HG03196 (cell line): ENCODE results near the gene TNIK.

Source experiments
- ATAC-seq: cut with Tn5 transposase; IDR thresholded peaks from one replicate; pipeline ENCODE4 v1.9.1; 2021; ENCODE audit not compliant: unreplicated experiment

The TNIK gene

DNA sequence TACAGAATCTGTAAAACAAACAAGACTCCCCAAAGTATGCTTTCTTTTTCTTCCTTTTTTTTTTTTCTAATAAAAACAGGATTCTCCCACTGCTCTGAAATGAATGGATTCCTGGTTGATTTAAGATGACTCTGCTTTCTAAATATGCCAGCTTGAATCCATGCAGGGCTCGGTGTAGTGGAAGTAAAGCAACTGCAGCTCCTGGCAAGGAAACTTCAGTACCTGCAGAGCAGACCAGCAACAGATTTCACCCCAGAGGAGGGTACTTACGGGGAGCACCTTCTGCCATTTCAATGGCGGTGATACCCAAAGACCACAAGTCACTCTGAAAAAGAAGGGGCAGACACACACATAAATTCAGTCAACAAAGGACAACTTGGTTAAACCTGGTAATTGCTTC, 283.1 kb downstream of the TNIK start:
- ATAC-seq, result no peak

DNA sequence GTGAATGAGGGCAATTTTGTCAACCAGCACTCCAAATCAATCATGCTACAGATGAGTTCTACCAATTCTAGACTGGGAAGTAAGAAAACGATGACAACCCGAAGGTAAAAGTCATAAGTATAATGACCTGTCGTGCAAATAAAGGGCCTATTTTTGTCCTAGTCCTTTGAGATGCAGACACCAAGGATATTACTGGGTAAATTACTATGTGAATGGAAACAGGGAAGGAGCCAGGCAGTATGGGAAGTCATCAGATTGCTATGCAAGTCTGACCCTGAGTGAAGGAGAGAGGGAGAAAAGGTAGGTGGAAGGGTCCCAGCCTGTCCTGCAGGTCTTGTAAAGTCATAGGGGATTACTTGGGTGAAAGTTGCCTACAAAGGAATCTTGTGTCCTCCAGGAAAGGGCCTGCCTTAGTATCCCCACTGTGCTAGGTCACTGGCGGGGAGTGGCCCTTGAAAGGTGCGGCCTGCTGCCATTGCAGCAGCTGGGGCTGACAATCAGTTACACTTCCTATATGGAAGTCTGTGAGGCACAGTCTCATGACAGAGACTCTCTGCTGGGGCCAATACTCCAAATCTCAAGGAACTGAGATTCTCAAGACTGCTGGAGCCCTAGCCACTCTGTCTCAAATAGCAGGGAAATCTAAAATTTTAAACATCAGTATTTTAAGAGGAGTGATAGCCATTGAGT, 283.8 kb downstream of the TNIK start:
- no peak for ATAC-seq

DNA sequence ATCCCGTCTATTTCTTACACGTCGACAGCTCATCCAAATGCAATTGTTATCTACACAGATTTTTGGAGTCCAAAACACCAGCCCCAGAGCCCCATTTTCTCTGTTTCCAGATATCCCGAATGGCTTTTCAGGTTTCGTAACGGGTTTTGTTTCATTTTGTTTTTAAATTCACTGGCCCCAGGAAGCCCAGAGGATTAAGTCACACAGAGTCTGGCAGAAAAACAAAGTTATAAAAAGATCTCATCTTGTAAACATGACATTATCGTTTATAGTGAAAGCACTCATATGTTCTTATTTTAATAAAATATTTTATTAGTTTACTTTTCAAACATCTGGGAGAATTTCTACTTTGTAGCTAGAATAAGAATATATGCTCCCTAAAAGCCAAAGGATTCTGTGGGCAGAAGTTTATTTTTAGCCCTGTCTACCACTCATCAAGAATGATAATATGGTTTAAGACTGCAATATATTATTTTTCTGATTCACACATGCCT, 284.4 kb downstream of the TNIK start:
- ATAC-seq, result no peak

DNA sequence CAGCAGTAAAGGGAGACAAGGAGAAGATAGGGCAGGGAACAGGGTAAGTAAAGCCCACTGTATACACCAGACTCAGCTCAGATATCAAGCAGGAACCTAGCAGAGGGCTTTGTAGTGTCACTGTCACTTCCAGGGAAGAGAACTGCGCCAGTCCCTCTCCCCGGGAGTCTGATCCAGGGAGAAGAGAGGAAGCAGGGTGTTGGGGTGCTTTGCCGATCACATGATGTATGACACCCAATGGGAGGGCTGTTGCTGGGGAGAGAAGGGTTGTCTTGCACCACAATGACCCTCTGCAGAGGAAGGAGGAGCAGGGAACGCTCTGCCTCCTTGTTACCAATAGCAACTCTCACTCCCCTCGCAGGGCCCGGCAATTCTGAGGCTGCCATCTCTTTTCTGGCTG, 286.5 kb downstream of the TNIK start:
- no peak for ATAC-seq

DNA sequence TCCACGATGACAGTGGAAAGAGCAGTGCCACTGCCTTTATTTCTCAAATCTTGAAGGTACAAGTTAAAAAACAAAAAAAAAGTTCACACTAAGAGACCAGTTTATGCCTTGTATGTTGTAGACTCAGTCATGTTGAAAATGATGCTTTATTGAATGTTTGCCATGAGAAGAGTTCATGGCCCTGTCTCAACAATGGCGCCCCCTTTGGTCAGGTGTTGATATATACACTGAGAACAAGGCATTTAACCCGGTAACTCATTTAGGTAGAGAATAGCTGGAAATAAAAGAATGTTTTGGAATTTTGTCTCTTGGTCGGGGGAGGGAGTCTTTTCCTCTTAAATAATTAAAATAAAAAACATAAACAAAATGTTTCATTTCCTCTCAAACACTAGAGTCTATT, 288.1 kb downstream of the TNIK start:
- no peak for ATAC-seq

DNA sequence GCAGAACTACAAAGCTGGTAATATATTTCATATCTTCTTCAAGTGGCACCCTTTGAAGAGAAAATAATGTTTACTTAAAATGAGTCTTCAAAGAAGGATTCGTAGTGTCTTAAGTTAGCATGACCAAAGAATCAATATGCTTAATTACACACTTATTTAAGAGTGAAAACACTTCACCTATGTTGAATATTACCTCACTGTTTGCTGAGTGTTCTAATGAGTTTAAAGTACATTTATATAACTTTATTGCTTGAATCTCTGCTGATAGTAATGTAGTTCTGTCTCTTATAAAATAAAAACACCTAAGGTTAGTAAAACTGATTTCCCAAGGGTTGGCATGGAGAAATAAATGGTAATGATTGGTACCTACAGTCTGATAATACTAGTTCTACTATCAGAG, 290.3 kb downstream of the TNIK start:
- ATAC-seq, result no peak

DNA sequence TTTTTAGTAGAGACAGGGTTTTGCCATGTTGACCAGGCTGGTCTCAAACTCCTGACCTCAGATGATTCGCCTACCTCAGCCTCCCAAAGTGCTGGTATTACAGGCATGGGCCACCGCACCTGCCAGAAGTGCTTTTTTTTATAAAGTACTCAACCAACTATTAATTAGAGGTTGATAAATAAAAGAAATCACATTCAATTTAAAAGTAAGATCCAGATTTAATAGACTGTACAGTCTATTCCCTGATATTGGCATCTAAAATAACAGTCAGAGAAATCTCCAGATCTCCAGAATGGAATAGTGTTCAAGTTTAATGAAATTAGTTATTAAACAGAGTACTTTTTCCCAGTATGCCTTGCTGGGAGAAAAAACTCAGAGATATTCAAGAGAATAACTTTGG, 290.8 kb downstream of the TNIK start:
- no peak for ATAC-seq

DNA sequence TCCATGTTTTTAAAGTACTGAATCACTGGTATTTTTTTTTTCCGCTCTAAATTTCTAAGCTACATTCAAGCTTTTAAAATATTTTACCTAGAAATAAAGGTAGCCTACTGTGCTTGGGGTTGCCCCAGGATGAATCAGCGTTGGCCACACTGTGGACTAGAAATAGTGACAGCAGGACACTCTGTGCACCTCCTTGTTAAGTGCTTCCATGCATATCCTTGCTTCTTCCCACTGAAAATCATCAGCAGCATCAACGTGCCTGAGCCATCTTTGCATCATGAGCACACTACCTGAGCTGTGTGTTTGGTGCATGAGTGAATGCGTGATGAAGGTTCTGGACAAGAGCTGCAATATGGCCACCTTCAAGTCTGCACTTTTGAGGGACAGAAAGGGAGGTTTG, 291.7 kb downstream of the TNIK start:
- ATAC-seq, result no peak

DNA sequence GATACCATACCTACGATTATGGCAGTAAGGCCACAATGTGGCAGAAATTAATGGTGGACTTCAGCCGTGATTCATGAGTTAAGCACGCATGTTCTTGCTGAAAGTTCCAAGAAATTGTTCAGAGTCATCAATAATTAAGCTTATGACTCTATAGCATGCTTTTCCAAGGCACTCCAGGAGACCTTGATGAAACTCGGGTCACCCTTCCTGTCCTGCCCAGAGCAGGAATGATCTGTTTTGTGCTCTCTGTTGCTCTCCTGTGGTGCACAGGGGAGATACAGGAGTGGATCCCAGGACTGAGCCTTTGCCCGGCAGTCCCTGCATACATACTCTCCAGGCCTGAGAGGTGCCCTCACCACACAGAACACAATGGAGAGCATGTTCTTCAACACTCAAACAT, 292.1 kb downstream of the TNIK start:
- ATAC-seq, result no peak

DNA sequence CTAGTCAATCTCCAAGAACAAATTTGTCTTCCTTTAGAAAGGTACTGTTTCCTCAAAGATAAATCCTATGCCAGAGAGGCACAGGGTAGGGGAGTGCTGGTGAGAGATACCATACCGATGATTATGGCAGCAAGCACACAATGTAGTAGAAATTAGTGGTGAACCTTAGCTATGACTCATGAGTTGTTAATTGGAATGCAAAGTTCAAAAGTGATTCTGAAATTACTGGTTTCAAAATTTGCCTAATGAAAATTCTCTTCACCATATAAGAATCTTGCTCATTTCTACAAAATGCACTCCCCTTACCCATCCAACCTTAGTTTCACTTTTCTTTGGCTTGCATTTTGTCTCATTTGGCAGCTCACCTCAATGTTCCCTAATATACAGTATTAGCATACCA, 294.2 kb downstream of the TNIK start:
- ATAC-seq, result no peak

DNA sequence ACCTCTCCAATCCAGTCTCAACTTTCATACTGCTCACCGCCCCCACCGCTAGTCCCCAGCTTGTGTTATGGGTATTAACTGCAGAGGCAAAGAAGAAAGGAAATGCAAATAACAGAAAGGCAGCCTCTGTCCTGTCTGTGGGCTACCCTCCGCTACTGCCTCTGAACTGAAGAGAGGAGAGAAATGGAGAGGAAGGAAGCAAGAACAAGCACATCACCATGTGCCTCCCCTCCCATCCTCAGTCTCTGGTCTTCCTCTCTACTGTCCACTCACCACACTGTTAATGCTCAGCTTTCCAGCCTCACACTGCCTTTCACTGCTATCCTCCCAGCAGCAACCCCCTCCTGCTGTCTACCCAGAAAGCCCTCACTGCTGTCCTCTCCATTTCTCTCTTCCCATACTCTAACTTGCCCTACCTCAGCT, 294.7 kb downstream of the TNIK start:
- no peak for ATAC-seq

DNA sequence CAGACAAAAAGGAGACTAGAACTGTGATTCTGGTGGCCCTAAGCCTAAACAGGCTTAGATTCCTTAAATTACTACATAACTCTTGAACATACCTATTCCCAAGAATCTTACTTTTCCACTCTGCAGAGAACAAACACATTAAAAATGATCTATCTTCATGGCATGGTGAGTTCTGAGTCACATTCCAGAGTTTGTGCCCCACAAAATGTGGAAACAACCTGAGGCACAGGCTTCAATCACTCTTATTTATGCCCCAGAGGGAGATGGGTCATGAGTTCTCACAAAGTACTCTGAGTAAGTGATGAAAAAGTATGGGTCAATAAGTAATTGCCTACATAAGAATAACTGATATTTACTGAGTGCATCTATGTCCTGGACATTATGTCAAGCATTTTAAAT, 296.1 kb downstream of the TNIK start:
- ATAC-seq, result no peak

DNA sequence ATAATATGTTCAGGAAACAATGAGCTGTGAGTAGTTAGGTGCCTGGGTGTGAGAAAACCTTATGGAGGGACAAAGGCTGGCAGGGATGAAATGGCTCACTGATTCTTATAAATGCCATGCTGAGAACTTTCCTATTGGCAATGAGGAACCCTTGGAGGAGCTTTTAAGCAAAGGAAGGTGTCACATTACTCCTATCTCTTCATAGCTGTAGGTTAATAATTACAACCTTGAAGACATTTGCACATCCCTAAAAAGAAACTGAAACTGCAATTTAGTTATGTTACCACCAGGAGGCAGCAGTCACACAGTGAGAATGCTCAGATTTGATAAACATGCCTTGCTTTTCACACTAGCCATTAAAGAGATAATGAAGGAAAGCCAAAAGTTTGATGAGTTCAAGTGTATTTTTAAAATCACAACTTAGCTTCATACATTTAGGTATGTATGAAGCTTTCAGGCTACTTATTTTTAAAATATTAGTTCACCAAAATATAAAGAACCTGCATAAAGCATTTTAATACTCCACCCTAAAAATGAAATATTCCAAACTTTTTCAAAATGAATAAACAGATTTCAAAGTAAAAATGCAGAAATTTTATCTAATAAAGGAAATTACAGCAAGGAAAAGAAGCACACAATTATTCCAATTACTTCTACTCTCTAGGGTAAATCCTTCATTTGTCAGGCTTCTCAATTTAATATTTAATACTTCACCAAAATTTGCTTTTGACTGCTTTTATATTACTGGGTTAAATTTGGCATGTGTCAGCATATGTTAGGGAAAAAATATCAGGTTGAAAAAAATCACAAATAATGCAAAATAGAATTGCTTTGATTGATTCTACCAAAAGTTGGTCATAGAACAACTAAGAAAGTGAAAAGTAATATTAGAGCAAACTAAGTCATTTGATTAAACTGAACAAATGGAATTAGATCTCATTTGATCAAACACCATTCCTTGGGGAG, 296.8 kb downstream of the TNIK start:
- no peak for ATAC-seq

DNA sequence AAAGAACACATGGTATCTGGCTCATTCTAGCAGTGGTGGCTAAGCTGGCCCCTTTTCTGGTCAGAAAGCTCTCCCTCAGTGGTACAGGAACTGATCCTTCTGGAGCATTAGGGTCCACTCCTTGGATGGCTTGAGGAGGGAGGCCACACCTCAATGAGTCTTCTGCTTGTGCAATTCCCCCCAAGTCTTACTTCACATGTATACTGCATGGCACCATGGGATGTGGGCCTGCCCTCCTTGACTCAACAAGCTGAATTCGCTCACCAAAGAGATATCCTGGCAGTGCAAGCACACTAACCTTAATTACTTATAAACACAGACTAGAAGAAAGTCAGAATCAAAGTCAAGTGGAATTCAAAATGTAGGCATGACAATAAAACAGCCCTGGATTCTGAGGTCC, 299.9 kb downstream of the TNIK start:
- ATAC-seq, result no peak

DNA sequence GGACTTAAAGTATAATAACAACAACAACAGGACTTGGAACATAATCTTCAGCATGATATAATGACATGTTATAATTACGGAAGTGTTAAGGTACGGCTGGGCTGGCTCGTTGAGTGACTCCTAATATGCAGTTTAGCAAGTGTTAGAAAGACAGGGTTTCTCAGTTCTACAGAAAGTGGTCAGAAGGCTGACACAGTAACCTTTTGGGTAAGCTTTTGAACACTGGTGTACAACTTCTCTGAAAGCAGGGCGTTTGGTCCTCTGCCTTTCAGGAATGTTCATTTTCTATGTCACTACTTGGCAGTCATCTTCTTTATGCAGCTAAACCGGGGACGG, 300.4 kb downstream of the TNIK start:
- no peak for ATAC-seq

DNA sequence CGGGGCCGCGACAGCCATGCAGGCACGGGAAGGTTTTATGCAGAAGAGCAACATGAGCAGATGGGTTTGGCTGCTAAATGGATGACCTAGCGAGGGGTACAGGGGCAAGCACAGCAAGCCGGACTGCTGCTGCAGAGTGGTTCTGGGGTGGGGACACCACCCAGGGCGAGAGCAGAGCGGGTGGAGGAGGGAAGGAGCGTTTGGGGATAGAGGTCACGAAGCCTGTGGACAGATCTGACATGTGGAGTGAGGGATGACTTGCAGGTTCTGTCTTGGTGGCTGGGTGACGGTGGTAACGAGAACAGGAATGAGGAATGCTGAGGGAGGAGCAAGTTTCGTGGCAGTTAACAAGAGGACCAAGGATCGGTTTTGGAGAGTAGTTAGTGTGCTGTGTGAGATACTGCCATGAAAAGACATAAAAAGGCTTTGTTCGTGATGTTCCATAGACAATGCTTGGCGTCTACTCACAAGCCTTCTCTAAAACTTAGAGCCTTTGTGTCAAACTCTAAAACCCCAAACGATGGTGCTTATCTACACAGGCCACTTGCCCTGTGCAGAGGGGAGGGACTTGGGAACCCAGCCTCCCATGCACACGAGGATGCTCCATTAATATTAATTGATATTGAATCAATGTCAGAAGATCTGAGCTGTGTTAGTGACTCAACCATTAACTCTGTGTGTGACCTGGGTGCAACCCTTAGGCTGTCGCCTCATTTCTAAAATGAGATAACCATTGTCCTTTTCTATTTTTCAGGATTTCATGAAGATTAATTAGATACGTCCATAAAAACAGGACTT, 301.0 kb downstream of the TNIK start:
- ATAC-seq, result no peak

DNA sequence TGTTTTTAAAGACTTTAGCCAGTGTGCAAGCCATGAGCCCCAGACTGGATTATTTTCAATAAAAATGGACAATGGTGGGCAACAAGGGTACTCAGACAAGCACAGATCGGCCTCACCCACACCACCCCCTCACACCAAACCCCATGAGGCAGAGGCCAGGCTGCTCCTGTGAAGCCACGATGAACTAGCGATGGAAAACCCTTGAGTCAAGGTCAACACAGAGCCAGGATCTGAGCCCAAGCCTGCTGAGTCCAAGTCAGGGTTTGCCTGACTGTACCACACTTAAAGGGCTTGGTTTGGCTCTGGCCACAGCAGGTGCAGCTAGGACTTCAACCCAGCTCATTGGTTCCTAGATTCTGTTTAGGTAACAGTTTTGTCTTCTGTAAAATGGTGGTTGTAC, 302.2 kb downstream of the TNIK start:
- no peak for ATAC-seq

DNA sequence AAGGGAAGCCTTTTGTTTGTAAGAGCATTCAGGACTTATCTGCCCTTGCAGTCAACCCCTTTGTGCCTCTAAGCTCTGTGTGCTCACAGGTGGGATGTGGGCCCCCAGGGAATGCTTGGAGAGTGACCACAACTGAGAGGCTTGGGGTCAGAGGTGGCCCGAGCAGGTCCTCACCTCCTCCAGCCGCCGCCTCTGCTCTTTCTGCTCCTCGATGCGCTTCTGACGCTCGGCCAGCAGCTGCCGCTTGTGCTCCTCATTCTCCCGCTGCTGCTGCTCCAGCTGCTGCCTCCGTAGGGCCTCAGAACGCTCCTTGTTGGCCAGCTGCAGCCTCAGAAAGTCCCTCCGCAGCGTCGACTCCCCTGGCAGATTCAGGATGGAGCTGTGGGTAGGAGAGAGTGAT, 302.9 kb downstream of the TNIK start:
- no peak for ATAC-seq

DNA sequence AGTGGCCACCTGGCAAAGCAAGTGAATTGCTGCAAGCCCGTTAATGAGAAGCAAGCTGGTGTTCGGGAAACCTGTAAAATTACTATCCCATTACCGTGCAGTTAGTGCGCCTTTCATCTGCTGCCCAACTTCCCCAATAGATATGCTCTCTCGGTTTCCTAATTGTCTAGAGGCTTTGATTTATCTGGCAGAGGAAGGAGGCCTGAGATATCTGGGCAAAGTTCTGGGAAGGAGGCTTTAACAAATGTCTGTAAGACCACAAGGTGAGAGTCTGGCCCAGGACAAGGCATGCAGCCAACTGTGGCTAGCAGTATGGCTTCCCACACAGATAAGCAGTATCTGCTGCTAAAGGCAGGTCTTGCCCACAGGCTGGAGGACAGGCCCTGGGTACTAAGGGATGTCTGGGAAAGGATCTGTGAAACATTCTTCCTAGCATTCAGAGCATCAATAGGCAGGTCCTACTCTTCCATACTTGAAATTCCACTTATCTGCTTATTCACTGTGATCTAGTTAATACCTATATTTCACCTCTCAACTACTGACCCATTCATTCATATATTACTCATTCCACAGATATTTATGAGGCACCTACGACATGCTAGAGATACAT, 303.7 kb downstream of the TNIK start:
- no peak for ATAC-seq

DNA sequence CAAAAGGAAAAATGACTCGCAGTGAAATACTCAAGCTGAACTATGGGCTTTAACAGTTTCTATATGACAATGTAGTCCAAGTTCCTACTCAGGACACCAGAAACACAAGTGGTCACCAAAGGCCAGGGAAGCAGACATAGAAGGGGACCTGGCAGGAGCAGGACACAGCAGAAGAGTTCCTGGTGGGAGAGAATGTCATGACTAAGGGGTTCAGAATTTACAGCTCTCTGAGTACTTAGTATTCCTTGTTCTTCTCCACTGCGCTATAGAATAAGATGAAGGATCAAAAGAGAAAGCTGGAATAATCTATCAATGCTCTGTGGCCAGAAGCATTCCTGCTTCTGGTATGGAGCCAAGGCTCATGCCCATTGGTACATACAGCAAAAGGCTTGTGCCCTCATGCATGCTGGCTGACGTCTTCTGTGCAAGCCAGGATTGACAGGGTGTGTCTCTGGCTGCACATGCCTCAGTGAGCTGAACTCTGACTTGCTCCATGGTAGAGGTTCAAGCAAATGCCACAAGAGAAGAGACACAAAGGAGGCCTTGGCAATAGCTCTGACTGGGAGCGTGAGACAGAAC, 305.0 kb downstream of the TNIK start:
- no peak for ATAC-seq

DNA sequence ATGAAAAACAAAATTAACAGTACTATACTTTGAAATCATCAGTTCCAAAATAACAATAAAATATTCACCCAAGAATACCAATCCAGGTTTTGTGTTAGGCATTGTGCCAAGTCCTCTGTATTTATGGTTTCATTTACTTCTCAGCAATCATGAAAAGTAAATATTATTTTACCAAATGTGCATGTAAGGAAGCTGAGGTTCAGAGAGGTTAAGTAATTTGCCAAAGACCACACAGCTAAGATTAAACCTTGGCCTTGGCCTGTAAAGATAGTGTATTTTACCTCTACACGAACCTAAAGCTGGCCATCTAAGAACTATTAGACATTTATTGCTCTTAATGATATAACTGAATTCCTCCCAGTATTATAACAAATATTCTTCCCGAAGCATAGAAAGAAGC, 309.3 kb downstream of the TNIK start:
- ATAC-seq, result no peak
